ENCODE results near the gene PARP8.

DNA sequence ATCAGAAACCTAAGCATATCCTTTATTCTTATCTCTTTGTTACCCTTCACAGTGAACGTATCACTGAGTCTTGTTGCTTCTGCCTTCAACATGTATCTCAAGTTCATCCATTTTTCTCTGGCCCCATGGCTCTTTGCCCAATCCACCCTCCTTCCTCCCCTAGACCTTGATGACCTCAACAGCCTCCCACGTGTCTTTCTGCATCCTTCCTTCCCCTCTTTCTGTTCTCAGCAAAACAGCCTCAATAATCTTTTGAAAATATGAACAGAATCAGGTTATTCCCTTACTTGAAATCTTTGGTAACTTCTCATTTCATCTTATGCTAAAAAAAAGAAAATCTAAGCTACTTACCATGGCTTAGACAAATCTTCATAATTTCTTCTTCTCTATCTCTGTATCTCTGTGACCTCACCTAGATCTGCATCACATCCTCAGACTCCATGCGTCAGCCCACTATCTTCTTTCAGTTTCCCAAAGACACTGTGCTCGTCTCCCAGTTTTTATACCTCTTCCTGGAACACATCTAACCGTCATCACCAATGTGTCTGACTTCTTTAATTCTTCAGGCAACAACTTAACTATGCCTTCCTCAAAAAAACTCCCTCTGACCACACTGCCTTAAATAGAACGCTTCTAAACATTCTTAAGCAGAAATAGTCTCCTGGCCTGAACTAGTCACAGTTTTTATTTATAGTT lies 208.0 kb downstream of the PARP8 start:
- TF ChIP-seq, protein P1, sequence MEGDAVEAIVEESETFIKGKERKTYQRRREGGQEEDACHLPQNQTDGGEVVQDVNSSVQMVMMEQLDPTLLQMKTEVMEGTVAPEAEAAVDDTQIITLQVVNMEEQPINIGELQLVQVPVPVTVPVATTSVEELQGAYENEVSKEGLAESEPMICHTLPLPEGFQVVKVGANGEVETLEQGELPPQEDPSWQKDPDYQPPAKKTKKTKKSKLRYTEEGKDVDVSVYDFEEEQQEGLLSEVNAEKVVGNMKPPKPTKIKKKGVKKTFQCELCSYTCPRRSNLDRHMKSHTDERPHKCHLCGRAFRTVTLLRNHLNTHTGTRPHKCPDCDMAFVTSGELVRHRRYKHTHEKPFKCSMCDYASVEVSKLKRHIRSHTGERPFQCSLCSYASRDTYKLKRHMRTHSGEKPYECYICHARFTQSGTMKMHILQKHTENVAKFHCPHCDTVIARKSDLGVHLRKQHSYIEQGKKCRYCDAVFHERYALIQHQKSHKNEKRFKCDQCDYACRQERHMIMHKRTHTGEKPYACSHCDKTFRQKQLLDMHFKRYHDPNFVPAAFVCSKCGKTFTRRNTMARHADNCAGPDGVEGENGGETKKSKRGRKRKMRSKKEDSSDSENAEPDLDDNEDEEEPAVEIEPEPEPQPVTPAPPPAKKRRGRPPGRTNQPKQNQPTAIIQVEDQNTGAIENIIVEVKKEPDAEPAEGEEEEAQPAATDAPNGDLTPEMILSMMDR (IDR thresholded peaks at IDR 0.05 in 8 of 11, conservative IDR thresholded peaks at IDR 0.05 in 3 of 11), result no peak
- TF ChIP-seq POLR2AphosphoS5 (IDR thresholded peaks at IDR 0.05) (no peak), POLR2A (IDR thresholded peaks at IDR 0.05) (no peak)

Measured in spleen (tissue), 7 donors.